Stimulated activated naive CD8-positive, alpha-beta T cell treated with anti-CD3 and anti-CD28 coated beads, Interleukin-15, Interleukin-2, amounts not matched to agents 100 ng/mL and 50 ng/mL, for 24 hours (primary cell): ENCODE measurements around the gene NUDT17.
"Not testable (repeated sequence)": the region's sequence is repeated elsewhere in the genome, so short reads cannot be mapped to it uniquely, and the experiment has no call there.

Experiments used
- H3K27ac Mint-ChIP-seq: one replicate; pipeline ENCODE4 v1.8.0; 2021; ENCODE audit warnings: mild to moderate bottlenecking, mixed read lengths
- H3K27me3 Mint-ChIP-seq: one replicate; pipeline ENCODE4 v1.8.0; 2021; ENCODE audit warnings: mixed read lengths
- H3K36me3 Mint-ChIP-seq: one replicate; pipeline ENCODE4 v1.8.0; 2021; ENCODE audit warnings: low read depth, mixed read lengths
- H3K4me1 Mint-ChIP-seq: one replicate; pipeline ENCODE4 v1.8.0; 2021; ENCODE audit warnings: low read depth, mixed read lengths
- H3K4me3 Mint-ChIP-seq: one replicate; pipeline ENCODE4 v1.8.0; 2021; ENCODE audit warnings: mild to moderate bottlenecking, mixed read lengths
- H3K9me3 Mint-ChIP-seq: one replicate; pipeline ENCODE4 v1.8.0; 2021; ENCODE audit warnings: mixed read lengths

The NUDT17 gene

DNA sequence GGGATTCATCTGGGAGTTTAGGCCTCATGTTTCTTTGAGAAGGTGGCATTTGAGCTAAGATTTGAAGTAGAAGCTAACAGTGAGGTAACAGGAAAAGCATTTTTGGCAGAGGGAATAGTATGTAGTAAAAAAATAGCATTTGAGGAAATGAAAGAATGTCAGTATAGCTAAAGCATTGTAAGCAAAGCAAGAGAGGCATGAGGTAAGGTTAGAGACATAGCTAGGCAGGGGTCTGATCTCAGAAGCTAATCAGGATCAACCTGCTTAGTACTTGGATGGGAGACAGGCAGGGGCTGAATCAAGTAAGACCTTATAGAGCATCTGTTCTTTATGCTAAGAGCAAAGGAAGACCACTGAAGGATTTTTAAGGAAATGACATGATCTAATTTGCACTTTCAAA is 17.5 kb upstream of the NUDT17 start:
- H3K27ac Mint-ChIP-seq: peak overlapping the region; percentile 99
- peaks cover 46% of the 10 kb centered on the region for H3K4me1 Mint-ChIP-seq
- H3K4me3 Mint-ChIP-seq: peak overlapping the region; percentile 67
- peaks cover 71% of the 10 kb centered on the region for H3K36me3 Mint-ChIP-seq
- no peaks in the 10 kb centered on the region for H3K27me3 Mint-ChIP-seq
- no peaks in the 10 kb centered on the region for H3K9me3 Mint-ChIP-seq

DNA sequence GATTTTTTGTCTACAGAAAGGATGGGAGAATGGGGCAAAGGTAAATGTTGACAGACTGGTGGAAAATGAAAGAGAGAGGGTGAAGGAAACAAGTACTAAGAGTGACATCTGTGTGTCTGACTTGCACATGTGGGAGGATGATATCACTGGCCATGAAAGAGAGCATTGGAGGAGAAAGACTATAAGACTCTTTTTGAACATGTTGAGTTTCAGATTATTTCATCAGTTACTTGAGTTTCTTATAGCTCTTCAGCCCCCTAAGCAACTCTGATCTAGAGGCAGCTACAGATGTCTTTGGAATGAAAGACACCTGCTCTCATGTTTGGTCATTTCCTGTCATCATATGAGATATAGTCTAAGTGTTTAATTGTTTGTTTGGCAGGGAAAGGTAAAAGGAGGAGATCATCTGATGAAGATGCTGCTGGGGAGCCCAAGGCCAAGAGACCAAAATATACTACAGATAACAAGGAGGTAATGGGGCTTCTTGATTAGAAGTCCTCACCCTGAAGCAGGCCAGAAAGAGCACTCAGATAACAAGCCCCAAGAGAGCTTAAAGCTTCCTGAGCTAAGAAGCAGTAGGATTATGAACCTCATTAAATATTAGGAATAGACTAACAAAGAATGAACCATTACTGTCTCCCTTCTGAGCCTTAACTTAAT is 16.9 kb upstream of the NUDT17 start:
- no peaks in the 10 kb centered on the region for H3K27me3 Mint-ChIP-seq
- H3K4me3 Mint-ChIP-seq: peak overlapping the region; percentile 67
- no peaks in the 10 kb centered on the region for H3K9me3 Mint-ChIP-seq
- peaks cover 46% of the 10 kb centered on the region for H3K4me1 Mint-ChIP-seq
- peaks cover 76% of the 10 kb centered on the region for H3K36me3 Mint-ChIP-seq
- peak overlapping the region; percentile 99 for H3K27ac Mint-ChIP-seq

DNA sequence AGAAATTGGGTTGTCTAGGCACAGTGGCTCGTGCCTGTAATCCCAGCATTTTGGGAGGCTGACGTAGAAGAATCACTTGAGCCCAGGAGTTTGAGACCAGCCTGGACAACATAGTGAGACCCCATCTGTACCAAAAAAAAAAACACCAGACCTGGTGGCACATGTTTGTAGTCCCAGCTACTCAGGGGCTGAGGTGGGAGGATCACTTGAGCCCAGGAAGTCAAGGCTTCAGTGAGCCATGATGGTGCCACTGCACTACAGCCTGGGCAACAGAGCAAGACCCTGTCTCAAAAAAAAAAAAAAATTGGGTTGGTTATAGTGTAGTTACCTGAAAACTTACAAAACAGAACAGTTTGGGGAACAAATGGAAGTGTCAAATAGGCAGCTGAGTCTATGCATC is 14.6 kb upstream of the NUDT17 start:
- H3K27ac Mint-ChIP-seq, H3K9me3 Mint-ChIP-seq, H3K27me3 Mint-ChIP-seq, H3K4me3 Mint-ChIP-seq: not testable (repeated sequence)
- Mint-ChIP-seq H3K36me3 (peaks cover 85% of the 10 kb centered on the region), H3K4me1 (peaks cover 36% of the 10 kb centered on the region)

DNA sequence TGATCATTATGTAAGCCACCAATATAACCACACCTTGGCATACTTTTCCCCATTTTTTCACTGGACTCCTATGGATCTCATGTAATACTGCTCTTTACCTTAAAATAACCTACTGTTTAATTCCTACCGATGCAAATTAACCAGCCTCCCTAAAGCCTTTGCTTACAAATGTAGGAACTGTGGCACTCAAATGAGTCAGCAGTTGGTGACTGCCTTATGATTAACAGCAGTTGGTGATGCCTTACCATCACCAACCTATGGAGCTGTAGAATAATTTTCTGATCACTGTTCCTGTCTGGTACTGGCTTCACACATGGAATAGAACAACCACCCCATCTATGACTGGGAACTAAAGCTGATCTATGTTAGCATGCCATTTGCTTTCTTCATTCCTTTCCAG is 7.8 kb upstream of the NUDT17 start:
- no peaks in the 10 kb centered on the region for H3K9me3 Mint-ChIP-seq
- no peaks in the 10 kb centered on the region for H3K27me3 Mint-ChIP-seq
- peak overlapping the region; percentile 61 for H3K27ac Mint-ChIP-seq
- H3K36me3 Mint-ChIP-seq: peaks cover 83% of the 10 kb centered on the region
- H3K4me1 Mint-ChIP-seq: peaks cover 11% of the 10 kb centered on the region
- H3K4me3 Mint-ChIP-seq: no peak overlapping the region

DNA sequence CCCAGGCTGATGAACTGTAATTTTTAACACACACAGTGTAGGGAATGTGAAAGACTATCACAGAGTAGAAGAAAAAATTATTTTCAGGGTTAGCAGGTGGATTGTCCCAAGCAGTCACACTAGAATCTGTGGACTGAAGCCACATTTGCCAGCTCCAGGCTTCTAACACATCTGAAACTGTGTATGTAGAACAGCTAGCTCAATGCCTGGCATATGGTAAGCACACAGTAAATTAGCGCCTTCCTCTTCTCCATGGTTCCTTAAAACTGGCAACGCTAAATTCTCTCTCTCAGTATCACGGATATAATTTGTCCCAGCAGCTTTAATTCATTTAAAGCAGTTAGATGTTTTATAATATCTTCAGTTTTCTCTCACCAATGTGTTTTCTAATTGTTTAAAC is 2.4 kb upstream of the NUDT17 start:
- no peaks in the 10 kb centered on the region for H3K27me3 Mint-ChIP-seq
- no peaks in the 10 kb centered on the region for H3K9me3 Mint-ChIP-seq
- H3K4me1 Mint-ChIP-seq: peaks cover 6% of the 10 kb centered on the region
- H3K36me3 Mint-ChIP-seq: peaks cover 40% of the 10 kb centered on the region
- H3K4me3 Mint-ChIP-seq: no peak overlapping the region
- no peak overlapping the region for H3K27ac Mint-ChIP-seq

DNA sequence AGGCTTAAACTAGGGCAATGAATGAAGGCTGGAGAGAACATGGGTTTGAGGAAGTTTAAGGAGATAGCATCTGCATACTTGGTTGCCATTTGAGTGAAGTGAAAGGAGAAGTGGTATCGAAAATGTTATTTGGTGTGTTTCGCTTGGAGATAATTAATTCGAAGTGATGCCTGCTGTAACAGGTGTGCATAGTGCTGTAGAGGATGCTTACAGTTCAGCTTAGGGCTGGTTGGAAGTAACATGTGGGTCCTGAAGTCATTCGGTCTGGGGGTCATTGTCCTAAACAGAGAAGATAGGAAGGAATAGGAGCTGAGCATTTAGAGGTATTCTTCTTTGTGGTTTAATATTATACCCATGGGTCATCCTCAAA is 301 bp upstream of the NUDT17 start:
- Mint-ChIP-seq H3K36me3 (peaks cover 25% of the 10 kb centered on the region), H3K4me3 (no peak overlapping the region), H3K9me3 (no peaks in the 10 kb centered on the region), H3K27me3 (no peaks in the 10 kb centered on the region), H3K27ac (no peak overlapping the region), H3K4me1 (peaks cover 6% of the 10 kb centered on the region)

DNA sequence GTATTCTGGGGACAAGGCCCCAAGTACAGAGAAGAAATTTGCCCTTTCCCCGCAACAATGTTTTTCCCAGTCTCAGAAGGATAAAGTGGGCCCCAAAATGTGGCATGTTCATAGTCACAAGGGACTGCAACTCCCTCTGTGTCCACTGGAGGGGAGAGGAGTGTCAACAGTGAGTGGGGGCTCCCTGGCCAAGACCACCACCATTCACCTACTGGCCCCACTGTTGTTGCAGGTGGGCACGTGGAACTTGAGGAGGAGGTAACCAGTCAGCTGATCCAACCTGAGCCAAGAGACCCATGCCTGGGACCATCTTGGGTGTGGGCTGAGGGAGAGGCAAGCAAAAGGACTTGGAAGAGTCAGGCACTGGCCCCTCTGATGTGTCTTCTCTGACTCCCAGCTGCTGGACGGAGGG is 777 bp downstream of the NUDT17 start:
- peaks cover 25% of the 10 kb centered on the region for H3K36me3 Mint-ChIP-seq
- H3K4me1 Mint-ChIP-seq: peaks cover 6% of the 10 kb centered on the region
- H3K27ac Mint-ChIP-seq: peak overlapping the region; percentile 76
- H3K4me3 Mint-ChIP-seq: no peak overlapping the region
- H3K9me3 Mint-ChIP-seq: no peaks in the 10 kb centered on the region
- no peaks in the 10 kb centered on the region for H3K27me3 Mint-ChIP-seq

DNA sequence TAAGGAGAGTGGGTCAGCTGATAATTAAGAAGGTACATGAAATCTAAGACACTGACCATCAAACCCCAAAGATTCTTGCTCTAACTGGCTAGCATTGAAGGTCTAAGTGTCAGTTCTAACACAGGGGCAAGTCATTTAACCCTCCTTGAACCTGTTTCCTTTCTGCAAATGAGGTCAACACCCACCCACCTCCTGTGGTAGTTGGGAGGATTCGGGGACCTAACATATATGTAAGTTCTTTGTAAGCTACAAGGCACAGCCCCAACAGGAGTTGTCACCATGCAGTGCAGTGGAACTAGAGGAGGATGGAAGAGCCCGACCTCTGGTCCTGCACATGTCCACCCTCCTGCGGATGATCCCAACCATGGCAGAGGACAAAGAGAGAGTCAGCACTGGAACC is 2.4 kb downstream of the NUDT17 start:
- peaks cover 6% of the 10 kb centered on the region for H3K4me1 Mint-ChIP-seq
- H3K9me3 Mint-ChIP-seq: no peaks in the 10 kb centered on the region
- H3K27ac Mint-ChIP-seq: no peak overlapping the region
- peaks cover 22% of the 10 kb centered on the region for H3K36me3 Mint-ChIP-seq
- H3K4me3 Mint-ChIP-seq: no peak overlapping the region
- H3K27me3 Mint-ChIP-seq: no peaks in the 10 kb centered on the region

DNA sequence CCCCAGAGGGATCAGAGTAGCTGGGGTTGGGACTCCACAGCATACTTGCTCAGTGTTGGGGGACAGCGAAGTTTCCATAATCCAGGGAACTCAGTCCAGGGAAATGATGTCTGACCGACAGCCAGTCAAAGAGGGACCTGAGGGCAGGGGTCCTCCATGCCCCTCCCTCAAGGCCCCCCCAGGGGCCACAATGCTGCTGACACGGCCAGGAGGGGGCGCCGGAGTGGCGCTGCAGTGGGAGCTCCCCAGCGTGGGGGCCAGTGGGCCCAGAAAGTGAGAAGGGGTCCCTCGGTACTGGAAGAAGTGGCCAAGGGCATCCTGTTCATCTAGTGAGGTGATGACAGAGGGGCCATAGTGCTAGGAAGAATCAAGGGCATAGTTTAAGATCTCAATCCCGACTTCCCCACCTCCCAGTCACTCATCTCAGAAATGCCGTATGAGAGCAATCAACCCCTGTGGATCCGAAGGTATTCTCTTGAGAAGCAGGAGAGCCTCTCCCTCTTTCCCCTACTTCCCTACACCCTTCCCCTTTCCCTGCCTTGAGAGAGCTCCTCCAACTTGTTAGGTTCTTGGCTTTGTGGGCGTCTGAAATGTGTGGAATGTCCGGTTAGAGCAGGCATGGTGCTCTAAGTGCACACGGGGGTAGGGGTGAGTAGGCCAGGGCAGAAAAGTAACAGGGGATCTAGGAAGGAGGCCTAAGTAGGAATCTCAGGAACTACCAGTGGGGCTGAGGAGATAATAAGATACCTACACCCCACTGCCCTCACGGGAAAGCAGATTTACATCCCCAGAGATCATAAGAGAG is 4.1 kb downstream of the NUDT17 start:
- H3K36me3 Mint-ChIP-seq: peaks cover 25% of the 10 kb centered on the region
- H3K4me1 Mint-ChIP-seq: peaks cover 6% of the 10 kb centered on the region
- H3K9me3 Mint-ChIP-seq: no peaks in the 10 kb centered on the region
- H3K27ac Mint-ChIP-seq: no peak overlapping the region
- H3K27me3 Mint-ChIP-seq: no peaks in the 10 kb centered on the region
- no peak overlapping the region for H3K4me3 Mint-ChIP-seq

DNA sequence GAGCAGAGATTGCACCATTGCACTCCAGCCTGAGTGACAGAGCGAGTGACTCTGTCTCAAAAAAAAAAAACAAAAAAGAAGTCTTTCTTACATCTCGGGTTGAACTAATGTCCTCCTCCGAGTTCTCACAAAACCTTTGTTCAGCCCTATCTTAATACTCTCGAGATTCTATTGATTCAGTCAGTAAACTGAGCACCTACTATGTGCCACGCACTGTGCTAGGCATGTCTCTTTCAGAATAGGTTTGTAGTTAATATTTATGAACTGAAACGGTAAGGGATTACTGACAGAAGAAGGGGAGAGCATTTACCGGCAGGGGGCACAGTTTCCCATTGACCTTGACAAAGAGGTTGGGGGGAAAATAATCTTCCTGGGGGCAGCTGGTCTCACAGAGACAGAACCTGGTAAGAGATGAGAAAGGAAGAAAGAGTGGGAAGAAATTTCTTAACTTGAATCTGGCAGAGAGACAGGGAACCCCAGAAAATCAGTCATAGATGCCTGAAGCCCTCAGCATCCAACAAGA is 10.1 kb downstream of the NUDT17 start:
- H3K4me3 Mint-ChIP-seq: no peak overlapping the region
- no peaks in the 10 kb centered on the region for H3K27me3 Mint-ChIP-seq
- no peaks in the 10 kb centered on the region for H3K9me3 Mint-ChIP-seq
- H3K4me1 Mint-ChIP-seq: peaks cover 9% of the 10 kb centered on the region
- no peak overlapping the region for H3K27ac Mint-ChIP-seq
- H3K36me3 Mint-ChIP-seq: peaks cover 34% of the 10 kb centered on the region

DNA sequence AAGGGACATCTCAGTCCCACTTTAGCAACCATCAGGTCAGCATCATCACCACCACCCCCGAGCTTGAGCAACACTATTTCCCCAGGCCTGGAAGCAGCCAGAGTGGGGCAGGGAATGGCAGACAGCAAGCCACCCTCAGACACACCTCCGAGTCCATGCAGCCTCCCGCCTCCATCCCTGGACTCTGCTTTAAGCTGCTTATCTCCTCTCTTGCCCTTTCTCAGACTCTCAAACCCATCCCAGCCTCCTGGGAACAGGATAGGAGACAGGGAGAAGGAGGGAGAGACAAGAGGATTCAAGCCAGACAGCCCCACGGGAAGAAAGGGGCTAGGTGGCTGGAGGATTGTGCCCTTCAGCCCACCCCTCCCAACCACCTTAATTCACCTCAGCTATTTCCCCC is 11.7 kb downstream of the NUDT17 start:
- H3K27me3 Mint-ChIP-seq: no peaks in the 10 kb centered on the region
- H3K4me3 Mint-ChIP-seq: no peak overlapping the region
- H3K27ac Mint-ChIP-seq: no peak overlapping the region
- peaks cover 23% of the 10 kb centered on the region for H3K36me3 Mint-ChIP-seq
- peaks cover 9% of the 10 kb centered on the region for H3K4me1 Mint-ChIP-seq
- no peaks in the 10 kb centered on the region for H3K9me3 Mint-ChIP-seq

DNA sequence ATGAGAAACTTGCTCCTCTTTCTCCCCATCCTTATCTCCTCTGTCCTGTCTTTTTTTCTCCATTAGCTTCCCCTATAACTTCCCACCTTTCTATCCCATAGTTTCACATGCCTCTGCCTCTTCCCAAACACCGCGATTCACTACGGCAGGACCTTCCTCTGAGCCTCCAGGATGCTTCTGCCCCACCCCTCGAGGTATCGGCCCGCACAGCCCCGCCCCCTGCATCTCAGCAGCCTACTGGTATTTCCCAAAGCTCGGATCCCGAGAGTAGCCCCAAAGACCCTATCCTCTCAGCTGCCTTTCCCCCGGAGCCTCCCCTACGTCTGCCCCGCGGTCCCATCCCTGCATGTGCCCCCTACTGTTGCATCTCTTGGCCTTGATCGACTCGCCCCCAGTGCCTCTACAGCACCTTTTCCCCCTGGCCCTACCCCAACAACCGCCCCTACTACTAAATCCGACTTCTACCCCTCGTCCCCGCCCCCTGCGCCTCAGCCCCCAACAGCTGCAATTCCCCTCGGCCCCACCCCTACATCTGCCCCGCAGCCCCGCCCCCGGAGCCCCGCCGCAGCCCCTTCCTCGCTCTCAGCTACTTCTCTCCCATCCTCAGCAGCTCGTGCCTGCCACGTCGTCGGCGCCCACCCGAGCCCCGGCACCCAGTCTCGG is 12.9 kb downstream of the NUDT17 start:
- H3K4me1 Mint-ChIP-seq: peaks cover 9% of the 10 kb centered on the region
- H3K27me3 Mint-ChIP-seq: no peaks in the 10 kb centered on the region
- H3K36me3 Mint-ChIP-seq: peaks cover 16% of the 10 kb centered on the region
- peak overlapping the region; percentile 3 for H3K27ac Mint-ChIP-seq
- peak overlapping the region; percentile 97 for H3K4me3 Mint-ChIP-seq
- H3K9me3 Mint-ChIP-seq: no peaks in the 10 kb centered on the region

DNA sequence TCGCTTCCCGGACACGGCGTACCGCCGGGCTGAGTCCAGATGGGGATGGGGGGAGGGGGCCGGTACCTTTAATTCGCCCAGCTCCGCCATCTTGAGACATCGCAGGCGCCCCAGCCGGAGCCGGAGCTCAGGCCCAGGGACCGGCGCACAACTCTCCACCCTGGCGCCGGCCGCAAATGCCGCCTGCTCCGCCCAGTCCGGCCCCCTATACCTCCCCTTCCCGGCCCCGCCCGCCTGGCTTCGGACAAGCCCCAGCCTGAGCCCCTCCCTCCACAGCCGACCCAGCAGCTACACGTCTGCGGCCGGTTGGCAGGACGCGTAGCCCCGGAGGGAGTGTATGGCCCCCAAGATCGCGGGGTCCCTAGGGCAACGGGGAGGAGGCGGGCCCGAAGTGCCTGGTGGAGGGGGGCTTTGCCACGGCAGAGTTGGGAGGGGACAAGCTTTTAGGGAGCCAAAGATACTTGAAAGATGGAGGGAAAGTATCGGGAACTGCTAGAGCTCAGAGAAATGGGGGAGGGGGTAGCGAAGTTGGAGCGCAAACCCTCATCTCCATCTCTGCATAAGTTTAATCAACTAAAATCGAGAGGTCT is 13.6 kb downstream of the NUDT17 start, which contains the start of gene PIAS3:
Gene PIAS3 (minus strand): TSS at position 181 of the 590 bp plus-strand sequence. CDS start 91 bp downstream, at position 90.
- peak within 1 kb of the TSS; percentile 85 for H3K27ac Mint-ChIP-seq
- H3K4me3 Mint-ChIP-seq: peak within 1 kb of the TSS; percentile 97
- peaks cover 9% of the 10 kb centered on the region for H3K4me1 Mint-ChIP-seq
- H3K9me3 Mint-ChIP-seq: no peaks in the 10 kb centered on the region
- peaks cover 16% of the 10 kb centered on the region for H3K36me3 Mint-ChIP-seq
- H3K27me3 Mint-ChIP-seq: peaks cover 5% of the 10 kb centered on the region

DNA sequence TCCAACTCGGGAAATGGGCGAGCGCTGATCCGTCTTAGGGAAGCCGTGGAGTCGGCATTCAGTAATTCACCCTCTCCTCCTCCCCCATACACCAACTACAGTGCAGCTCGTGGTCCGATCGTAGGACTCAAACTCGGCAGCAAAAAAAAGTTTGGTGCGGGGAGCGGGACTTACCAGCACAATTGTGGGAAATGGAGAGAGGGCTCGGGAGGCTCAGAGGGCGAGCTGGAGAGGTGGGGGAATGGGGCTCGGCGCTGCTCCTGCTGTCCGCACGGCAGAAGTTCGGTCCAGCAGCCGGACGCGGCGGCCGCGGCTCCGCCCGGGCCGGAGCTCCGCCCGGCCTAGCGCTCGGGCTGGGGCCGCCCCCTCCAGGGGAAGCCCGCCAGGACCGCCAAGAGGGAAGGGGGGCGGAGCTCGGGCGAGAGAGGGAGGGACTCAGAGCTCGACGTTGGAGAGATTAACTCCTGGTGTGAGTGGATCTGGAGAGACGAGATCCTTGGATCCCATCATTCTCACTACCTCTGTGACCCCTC is 14.1 kb downstream of the NUDT17 start:
- H3K4me3 Mint-ChIP-seq: peak overlapping the region; percentile 97

More for the DNA sequence above, 14.1 kb downstream of the NUDT17 start:
- Mint-ChIP-seq H3K36me3 (peaks cover 14% of the 10 kb centered on the region), H3K4me1 (peaks cover 9% of the 10 kb centered on the region), H3K27ac (peak overlapping the region; percentile 85), H3K27me3 (peaks cover 7% of the 10 kb centered on the region), H3K9me3 (no peaks in the 10 kb centered on the region)
